ENCODE results near the gene NLRP7. TPM values are rescaled to one million over a fixed set of nuclear protein-coding genes. Genes with fewer than 3 reads are reported as not detected.

NLRP7 gene
- total RNA-seq, 2 donors from 2014 or later, result 0.93 to 1.0 TPM

DNA sequence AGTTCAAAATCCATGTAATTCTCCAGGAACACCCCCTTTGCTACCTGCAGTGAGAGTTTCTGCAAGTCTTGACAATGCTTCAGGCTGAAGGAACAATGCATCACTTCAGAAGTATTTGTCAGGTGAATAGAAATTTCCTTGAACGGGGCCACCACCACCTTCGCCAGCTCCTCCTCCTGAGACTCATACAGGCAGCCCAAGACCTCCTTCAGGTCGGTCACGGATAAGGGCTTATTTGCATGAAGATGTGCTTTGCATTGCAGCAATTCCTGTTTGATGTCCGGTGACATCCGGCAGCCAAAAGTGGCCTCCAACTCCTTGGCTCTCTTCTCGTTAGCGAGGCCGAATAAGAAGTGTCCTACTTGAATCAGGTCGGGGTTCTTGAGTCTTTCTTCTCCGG, 8.4 kb downstream of the NLRP7 start:
- peaks cover 59% of the 10 kb centered on the region for H3K36me3 Mint-ChIP-seq (ENCODE audit: low read depth)
- no peak overlapping the region for H3K27ac Mint-ChIP-seq
- no peak overlapping the region for H3K4me3 Mint-ChIP-seq

DNA sequence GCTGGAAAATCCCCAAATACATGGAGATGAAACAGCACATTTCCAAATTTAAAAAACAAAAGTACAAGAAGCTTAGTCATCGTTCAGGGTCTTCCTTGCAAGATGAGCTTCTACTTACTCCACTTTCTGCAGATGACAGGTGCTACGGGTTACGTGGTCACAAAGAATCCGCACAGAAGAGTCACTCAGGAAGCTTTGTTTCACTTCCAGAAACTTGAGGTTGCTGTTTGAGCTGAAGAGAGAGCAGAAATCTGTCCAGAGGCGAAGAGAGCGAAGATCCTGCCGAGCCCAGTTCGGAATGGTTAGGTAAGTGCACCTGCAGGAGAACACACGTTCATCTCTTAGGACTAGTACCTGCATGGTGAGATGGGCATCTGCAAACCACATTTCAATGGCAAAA, 9.4 kb downstream of the NLRP7 start:
- WGBS, 2 experiments (ENCODE audit: insufficient coverage in 1 of 2, insufficient read length in 1 of 2), result 83 to 90% methylated on average over 6 to 9 of the region's 9 CpGs
- H3K27me3 Mint-ChIP-seq (ENCODE audit: insufficient read depth), result no peaks in the 10 kb centered on the region
- no peak for DNase-seq
- H3K27ac ChIP-seq (ENCODE audit: low read depth, low read length), result no peak overlapping the region
- no peaks in the 10 kb centered on the region for H3K4me1 ChIP-seq (ENCODE audit: control insufficient read depth, insufficient read depth, low read length)
- H3K27ac Mint-ChIP-seq, result no peak overlapping the region
- H3K4me3 Mint-ChIP-seq, result no peak overlapping the region
- no peaks in the 10 kb centered on the region for H3K9me3 ChIP-seq (ENCODE audit: control insufficient read depth, low read length)
- TF ChIP-seq, protein P1, sequence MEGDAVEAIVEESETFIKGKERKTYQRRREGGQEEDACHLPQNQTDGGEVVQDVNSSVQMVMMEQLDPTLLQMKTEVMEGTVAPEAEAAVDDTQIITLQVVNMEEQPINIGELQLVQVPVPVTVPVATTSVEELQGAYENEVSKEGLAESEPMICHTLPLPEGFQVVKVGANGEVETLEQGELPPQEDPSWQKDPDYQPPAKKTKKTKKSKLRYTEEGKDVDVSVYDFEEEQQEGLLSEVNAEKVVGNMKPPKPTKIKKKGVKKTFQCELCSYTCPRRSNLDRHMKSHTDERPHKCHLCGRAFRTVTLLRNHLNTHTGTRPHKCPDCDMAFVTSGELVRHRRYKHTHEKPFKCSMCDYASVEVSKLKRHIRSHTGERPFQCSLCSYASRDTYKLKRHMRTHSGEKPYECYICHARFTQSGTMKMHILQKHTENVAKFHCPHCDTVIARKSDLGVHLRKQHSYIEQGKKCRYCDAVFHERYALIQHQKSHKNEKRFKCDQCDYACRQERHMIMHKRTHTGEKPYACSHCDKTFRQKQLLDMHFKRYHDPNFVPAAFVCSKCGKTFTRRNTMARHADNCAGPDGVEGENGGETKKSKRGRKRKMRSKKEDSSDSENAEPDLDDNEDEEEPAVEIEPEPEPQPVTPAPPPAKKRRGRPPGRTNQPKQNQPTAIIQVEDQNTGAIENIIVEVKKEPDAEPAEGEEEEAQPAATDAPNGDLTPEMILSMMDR (conservative IDR thresholded peaks at IDR 0.05), result no peak
- no peaks in the 10 kb centered on the region for H3K4me1 Mint-ChIP-seq
- peaks cover 63% of the 10 kb centered on the region for H3K36me3 Mint-ChIP-seq (ENCODE audit: low read depth)
- no peaks in the 10 kb centered on the region for H3K27me3 ChIP-seq (ENCODE audit: control insufficient read depth, insufficient read depth, low read length, poor library complexity, severe bottlenecking)
- H3K9me3 Mint-ChIP-seq, result no peaks in the 10 kb centered on the region
- H3K9ac ChIP-seq (ENCODE audit: extremely low read depth, low read length, poor library complexity, severe bottlenecking), result no peak overlapping the region
- H3K36me3 ChIP-seq (ENCODE audit: control insufficient read depth, insufficient read depth, low read length), result peaks cover 74% of the 10 kb centered on the region
- no peak overlapping the region for H3K4me3 ChIP-seq (ENCODE audit: low read length)

More for the DNA sequence above, 8.4 kb downstream of the NLRP7 start:
- no peak for DNase-seq
- Mint-ChIP-seq H3K9me3 (no peaks in the 10 kb centered on the region), H3K27me3 (ENCODE audit: insufficient read depth) (no peaks in the 10 kb centered on the region), H3K4me1 (peaks cover 5% of the 10 kb centered on the region)
- no peaks in the 10 kb centered on the region for H3K4me1 ChIP-seq (ENCODE audit: control insufficient read depth, insufficient read depth, low read length)
- TF ChIP-seq, protein P1 (conservative IDR thresholded peaks at IDR 0.05), result no peak
- WGBS, 2 experiments (ENCODE audit: insufficient coverage in 1 of 2, insufficient read length in 1 of 2), result 88 to 89% methylated on average over 10 to 11 of the region's 11 CpGs
- no peak overlapping the region for H3K9ac ChIP-seq (ENCODE audit: extremely low read depth, low read length, poor library complexity, severe bottlenecking)
- no peak overlapping the region for H3K27ac ChIP-seq (ENCODE audit: low read depth, low read length)
- peaks cover 64% of the 10 kb centered on the region for H3K36me3 ChIP-seq (ENCODE audit: control insufficient read depth, insufficient read depth, low read length)
- no peak overlapping the region for H3K4me3 ChIP-seq (ENCODE audit: low read length)
- no peaks in the 10 kb centered on the region for H3K27me3 ChIP-seq (ENCODE audit: control insufficient read depth, insufficient read depth, low read length, poor library complexity, severe bottlenecking)
- H3K9me3 ChIP-seq (ENCODE audit: control insufficient read depth, low read length), result no peaks in the 10 kb centered on the region

DNA sequence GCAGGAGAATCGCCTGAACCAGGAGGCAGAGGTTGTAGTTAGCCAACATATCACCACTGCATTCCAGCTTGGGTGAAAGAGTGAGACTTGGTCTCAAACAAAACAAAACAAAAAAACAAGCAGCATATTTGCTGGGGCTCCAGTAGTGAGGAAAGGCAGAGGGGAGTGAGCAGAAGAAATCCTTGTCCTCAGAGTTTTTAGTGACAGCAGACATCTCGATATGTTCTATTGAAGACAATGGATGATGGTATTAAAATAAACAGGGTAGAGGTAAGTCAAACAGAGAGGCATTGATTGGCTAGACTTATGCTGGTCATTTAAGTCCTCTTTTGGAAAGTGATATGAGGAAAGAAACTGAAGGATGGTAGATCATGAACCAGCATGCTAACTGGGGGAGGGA, 19.0 kb downstream of the NLRP7 start:
- no peak for DNase-seq

More for the DNA sequence above, 19.0 kb downstream of the NLRP7 start:
- Mint-ChIP-seq H3K27me3 (ENCODE audit: insufficient read depth) (no peaks in the 10 kb centered on the region), H3K4me1 (no peaks in the 10 kb centered on the region), H3K27ac (no peak overlapping the region), H3K36me3 (ENCODE audit: low read depth) (peaks cover 58% of the 10 kb centered on the region), H3K9me3 (peaks cover 34% of the 10 kb centered on the region), H3K4me3 (no peak overlapping the region)
- TF ChIP-seq, protein P1 (conservative IDR thresholded peaks at IDR 0.05), result no peak
- no peak overlapping the region for H3K27ac ChIP-seq (ENCODE audit: low read depth, low read length)
- 79 to 89% methylated on average over 2 of the region's 2 CpGs for WGBS, 2 experiments (ENCODE audit: insufficient coverage in 1 of 2, insufficient read length in 1 of 2)
- no peak overlapping the region for H3K9ac ChIP-seq (ENCODE audit: extremely low read depth, low read length, poor library complexity, severe bottlenecking)
- no peaks in the 10 kb centered on the region for H3K27me3 ChIP-seq (ENCODE audit: control insufficient read depth, insufficient read depth, low read length, poor library complexity, severe bottlenecking)
- peaks cover 40% of the 10 kb centered on the region for H3K36me3 ChIP-seq (ENCODE audit: control insufficient read depth, insufficient read depth, low read length)
- H3K4me1 ChIP-seq (ENCODE audit: control insufficient read depth, insufficient read depth, low read length), result no peaks in the 10 kb centered on the region
- no peak overlapping the region for H3K4me3 ChIP-seq (ENCODE audit: low read length)
- H3K9me3 ChIP-seq (ENCODE audit: control insufficient read depth, low read length), result peaks cover 17% of the 10 kb centered on the region

Measured in endodermal cell (in vitro differentiated cells).